GM19099 (cell line): ENCODE data around the gene OPN1MW2.
"Not testable (repeated sequence)": the region's sequence is repeated elsewhere in the genome, so short reads cannot be mapped to it uniquely, and the experiment has no call there.

ENCODE experiments used
- POLR2A ChIP-seq: IDR thresholded peaks from 3 replicates; pipeline ENCODE4 v1.6.1; 2011; ENCODE audit warnings: low read depth; ENCODE audit not compliant: insufficient read length; ENCODE audit errors: extremely low read depth

Gene OPN1MW2

GRCh38 chrX:154219456-154219855 lies at the start of gene OPN1MW2:
Gene OPN1MW2 (plus strand): TSS chrX:154219756. CDS start chrX:154219816, 60 bp downstream.
- not testable (repeated sequence) for TF ChIP-seq POLR2A

DNA sequence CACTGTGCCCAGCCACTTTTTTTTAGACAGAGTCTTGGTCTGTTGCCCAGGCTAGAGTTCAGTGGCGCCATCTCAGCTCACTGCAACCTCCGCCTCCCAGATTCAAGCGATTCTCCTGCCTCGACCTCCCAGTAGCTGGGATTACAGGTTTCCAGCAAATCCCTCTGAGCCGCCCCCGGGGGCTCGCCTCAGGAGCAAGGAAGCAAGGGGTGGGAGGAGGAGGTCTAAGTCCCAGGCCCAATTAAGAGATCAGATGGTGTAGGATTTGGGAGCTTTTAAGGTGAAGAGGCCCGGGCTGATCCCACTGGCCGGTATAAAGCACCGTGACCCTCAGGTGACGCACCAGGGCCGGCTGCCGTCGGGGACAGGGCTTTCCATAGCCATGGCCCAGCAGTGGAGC lies 37.3 kb upstream of the OPN1MW2 start, which contains the start of gene OPN1MW:
Gene OPN1MW (plus strand): TSS at position 301 of the 400 bp plus-strand sequence. CDS start 82 bp downstream, at position 383.
- not testable (repeated sequence) for TF ChIP-seq POLR2A

DNA sequence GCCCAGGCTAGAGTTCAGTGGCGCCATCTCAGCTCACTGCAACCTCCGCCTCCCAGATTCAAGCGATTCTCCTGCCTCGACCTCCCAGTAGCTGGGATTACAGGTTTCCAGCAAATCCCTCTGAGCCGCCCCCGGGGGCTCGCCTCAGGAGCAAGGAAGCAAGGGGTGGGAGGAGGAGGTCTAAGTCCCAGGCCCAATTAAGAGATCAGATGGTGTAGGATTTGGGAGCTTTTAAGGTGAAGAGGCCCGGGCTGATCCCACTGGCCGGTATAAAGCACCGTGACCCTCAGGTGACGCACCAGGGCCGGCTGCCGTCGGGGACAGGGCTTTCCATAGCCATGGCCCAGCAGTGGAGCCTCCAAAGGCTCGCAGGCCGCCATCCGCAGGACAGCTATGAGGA lies 37.7 kb downstream of the OPN1MW2 start, which contains the start of gene OPN1MW3:
Gene OPN1MW3 (plus strand): TSS at position 301 of the 400 bp plus-strand sequence. CDS start 38 bp downstream, at position 339.
- not testable (repeated sequence) for TF ChIP-seq POLR2A
